GM19023 (cell line): ENCODE measurements around the gene STRADA.
A peak's percentile ranks its signal among the peaks of the same experiment; 100 is the strongest.

Source experiments
- ATAC-seq: cut with Tn5 transposase; IDR thresholded peaks from one replicate; pipeline ENCODE4 v1.9.1; 2021; ENCODE audit warnings: mild to moderate bottlenecking, moderate library complexity; ENCODE audit not compliant: unreplicated experiment

Gene STRADA

GRCh38 chr17:63741408-63742173 lies at the start of gene STRADA:
Gene STRADA (minus strand): TSS chr17:63741799. CDS start chr17:63728369, 13,430 bp downstream.
- ATAC-seq, result peak; percentile 85

GRCh38 chr17:63790057-63790456 lies 48.5 kb upstream of the STRADA start:
- ATAC-seq, result no peak

DNA sequence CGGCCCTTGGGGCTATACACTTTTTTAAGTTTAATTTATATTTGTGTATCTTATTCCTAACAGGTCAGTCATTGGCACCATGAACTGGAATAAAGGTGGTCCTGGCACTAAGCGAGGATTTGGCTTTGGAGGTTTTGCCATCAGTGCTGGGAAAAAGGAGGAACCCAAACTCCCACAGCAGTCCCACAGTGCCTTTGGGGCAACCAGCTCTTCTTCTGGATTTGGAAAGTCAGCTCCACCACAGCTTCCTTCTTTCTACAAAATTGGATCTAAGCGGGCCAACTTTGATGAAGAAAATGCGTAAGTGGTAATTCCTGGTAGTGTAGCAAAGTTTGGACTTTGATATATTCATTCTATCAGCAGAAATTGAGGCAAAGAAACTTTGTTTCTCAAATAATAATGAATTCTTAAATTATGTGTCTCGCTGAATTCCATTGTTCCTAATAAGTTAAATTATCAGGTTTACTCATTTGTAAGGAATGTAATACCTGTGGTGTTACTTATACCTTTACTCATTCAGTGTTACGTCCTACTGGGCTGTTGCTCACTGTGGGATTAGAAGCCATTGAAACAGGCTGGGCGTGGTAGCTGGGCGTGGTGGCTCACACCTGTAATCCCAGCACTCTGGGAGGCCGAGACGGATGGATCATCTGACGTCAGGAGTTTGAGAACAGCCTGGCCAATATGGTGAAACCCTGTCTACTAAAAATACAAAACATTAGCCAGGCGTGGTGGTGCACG lies 45.5 kb upstream of the STRADA start:
- no peak for ATAC-seq

DNA sequence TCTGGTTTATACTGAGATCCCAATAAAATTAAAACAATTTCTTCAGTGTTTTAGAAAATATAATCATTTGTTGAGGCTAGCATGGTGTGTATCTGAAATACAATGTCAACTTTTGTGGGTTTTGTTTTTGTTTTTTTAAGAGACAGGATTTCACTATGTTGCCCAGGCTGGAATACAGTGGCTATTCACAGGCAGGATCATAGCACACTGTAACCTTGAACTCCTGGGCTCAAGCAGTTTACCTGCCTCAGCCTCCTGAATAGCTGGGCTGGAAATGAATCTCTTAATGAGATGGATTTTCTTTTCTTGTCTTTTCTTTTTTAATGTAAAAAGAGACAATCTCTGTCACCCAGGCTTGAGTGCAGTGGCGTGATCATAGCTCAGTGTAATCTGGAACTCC lies 44.5 kb upstream of the STRADA start:
- no peak for ATAC-seq

DNA sequence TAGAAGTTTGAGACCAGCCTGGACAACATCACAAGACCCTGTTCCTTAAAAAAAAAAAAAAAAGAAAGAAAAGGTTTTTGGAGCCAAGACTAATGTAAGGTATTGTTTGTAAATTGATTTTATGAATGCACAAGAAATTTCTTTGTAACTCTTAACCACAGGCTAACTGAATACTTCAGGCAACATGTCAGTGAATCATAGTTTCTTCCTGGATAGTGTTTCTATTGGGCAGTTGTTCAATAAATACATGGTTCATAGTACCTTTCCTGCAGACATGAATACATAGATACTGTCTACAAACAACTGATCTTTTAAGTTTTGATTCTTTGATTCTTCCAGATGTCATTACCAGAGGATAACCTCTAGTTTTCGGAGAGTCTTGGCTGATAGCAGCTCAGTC lies 44.0 kb upstream of the STRADA start:
- ATAC-seq, result no peak

DNA sequence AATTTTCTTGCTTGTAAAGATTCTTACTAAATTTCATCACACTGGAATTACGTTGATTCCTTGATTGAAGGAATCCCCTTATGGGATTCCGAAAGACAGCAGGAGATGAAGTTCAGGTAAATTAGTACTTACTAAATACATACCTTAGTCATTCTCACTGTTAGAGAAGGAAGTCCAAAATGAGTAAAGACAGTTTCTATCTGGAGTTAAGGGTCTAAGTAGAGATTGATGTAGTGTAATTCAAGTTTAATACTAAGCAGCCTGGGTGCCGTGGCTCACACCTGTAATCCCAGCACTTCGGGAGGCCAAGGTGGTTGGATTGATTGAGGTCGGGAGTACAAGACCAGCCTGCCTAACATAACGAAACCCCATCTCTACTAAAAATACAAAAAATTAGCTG lies 41.9 kb upstream of the STRADA start:
- ATAC-seq, result no peak

DNA sequence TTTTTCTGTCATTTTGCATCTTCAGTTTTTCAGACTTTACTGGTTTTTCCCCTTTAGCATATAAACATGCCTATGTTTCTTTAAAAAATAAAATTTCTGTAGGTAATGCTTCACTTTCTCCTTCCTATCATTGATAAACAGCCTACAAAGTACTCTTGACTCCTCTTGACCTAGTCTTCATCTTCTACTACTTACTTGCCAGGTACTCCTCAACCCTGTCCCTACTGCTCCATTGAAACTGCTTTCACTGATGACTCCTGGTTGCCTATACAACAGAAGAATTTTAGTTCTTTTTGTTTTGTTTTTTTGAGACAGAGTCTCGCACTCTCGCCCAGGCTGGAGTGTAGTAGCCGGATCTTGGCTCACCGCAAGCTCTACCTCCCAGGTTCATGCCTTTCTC lies 39.3 kb upstream of the STRADA start:
- ATAC-seq, result no peak

GRCh38 chr17:63780507-63780906 lies 38.9 kb upstream of the STRADA start:
- ATAC-seq, result no peak

DNA sequence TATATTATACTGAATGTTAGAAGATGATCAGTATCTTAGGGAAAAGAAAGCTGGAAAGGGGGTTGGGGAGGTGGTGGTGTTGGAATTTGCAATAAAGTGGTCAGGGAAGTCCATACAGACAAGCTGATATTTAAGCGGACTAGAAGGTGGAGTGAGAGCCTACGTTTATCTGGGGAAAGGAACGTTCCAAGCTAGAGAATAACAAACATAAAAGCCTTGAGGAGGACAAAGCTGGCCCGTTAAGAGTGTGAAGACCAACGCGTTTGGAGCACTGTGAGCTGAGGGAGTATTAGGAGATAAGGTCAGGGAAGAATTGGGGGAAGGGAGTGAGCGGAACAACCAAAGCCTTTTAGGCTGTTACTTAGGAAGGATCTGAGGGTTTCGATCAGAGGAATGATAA lies 33.8 kb upstream of the STRADA start:
- no peak for ATAC-seq

GRCh38 chr17:63774969-63775265 lies 33.3 kb upstream of the STRADA start:
- ATAC-seq, result no peak

- peak; percentile 6 for ATAC-seq
Observed at GRCh38 chr17:63774141-63774968, 32.8 kb upstream of the STRADA start, which contains the start of gene DDX42. Gene DDX42 (plus strand): TSS chr17:63774170. CDS start chr17:63787050, 12,880 bp downstream.

DNA sequence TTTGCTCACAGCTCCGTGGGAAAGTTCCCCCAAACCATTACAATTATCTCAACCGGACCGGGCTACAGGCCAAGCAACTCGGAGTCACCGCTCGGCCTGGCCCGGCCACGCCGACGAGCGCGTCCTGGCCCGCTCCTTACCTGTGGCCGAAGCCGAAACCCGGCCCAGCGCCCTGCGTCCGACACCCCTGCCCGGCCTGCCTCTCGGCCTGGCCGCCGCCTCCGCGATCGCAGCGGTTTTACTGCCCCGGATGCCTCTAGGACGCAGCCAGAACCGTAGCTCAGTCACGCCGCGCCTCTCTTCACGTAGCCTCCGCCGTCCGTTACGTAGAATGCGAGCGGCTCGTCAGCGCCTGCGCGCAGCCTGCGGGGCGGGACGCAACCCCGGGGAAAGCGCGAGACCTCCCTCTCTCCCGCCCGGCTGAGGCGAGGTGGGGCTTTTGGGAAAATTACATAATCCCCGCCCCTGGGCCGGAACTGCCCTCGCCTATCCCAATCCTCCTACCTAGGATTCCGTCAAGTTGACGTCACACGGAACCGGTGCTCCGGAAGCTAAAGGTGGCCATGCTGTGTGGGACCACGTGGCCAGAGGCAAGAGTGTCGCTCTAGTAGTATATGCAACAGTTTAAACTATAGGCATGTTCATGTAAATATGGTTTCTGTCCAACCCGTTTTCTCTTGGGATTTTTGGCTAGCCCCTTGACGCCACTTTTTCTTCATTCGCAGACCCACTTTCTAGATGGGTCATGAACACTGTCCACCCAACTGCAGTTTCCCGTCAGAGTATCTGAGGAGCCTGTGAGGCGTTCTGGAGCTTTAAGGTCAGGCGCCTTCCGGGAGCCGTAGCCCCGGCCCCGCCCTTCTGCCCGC lies 31.9 kb upstream of the STRADA start, which contains the start of gene CCDC47:
CCDC47 (minus strand) TSS at position 326 of the 869 bp plus-strand sequence. CDS start 7,422 bp downstream, outside the sequence.
- ATAC-seq, result peak; percentile 86

GRCh38 chr17:63772801-63773271 lies 31.2 kb upstream of the STRADA start:
- no peak for ATAC-seq

- no peak for ATAC-seq
Observed at GRCh38 chr17:63768433-63768832, 26.8 kb upstream of the STRADA start.

GRCh38 chr17:63766754-63767153 lies 25.2 kb upstream of the STRADA start:
- no peak for ATAC-seq

GRCh38 chr17:63764716-63765115 lies 23.1 kb upstream of the STRADA start:
- ATAC-seq, result no peak

DNA sequence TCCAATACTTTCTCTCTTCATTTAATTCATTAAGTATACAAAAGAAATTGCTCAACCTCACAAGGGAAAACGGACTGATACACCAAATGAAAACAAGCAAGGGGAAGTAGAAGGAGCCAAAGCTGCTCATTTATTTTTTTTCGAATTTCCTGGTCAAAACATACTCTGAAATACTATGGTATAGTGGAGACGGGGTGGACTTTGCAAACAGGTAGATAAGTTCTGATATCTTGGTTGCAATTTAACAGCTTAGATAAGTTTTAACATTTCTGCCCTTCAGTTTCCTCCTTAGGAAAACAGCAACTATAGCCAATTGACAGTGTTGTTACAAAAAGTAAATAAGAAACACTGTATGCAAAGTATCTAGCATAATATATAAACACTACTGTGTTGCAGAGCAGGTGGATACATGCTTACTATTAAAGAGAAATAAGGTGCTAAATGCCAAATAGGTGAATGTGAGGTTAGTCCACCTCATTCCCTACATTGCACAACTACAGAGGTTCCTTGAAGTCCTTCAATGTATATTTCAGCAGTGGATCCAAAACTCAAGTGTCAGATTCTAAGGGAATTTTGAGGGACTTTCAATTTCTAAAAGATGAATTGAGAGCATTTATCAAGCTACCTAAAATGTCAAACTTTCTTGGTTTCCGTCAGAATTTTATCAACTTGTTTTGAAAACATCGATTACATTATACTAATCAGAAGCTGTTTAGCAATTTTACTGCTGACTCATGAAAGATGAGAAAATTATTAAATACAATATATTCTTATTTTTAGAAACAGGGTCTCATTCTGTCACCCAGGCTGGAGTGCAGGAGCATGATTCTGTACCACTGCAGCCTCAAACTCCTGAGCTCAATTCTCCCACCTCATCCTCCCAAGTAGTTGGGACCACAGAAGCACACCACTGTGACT lies 20.8 kb upstream of the STRADA start:
- ATAC-seq, result no peak

GRCh38 chr17:63760771-63761539 lies 19.4 kb upstream of the STRADA start:
- ATAC-seq, result no peak
